SK-N-MC (cell line): Measurements from ENCODE around the gene FEM1B.

Experiments used
- DNase-seq: peaks from one replicate; pipeline ENCODE4 v3.0.0-alpha.2; 2011; ENCODE audit warnings: low read depth, low spot score
- H3K27ac ChIP-seq: fragments of 200-600 bp; sonication (generic); 2 replicates; pipeline ENCODE4 v1.5.1; 2016; ENCODE audit warnings: mixed run types
- H3K36me3 ChIP-seq: fragments of 200-600 bp; sonication (generic); 2 replicates; pipeline ENCODE4 v1.6.1; 2017; ENCODE audit warnings: antibody characterized with exemption, low read length, mixed read lengths; ENCODE audit not compliant: insufficient read depth
- H3K4me3 ChIP-seq: fragments of 200-600 bp; sonication (generic); 2 replicates; pipeline ENCODE4 v1.5.1; 2016
- H3K9ac ChIP-seq: fragments of 200-600 bp; sonication (generic); 2 replicates; pipeline ENCODE4 v1.8.0; 2017; ENCODE audit warnings: mixed run types, mixed read lengths; ENCODE audit not compliant: insufficient read length
- H3K9me3 ChIP-seq: fragments of 200-600 bp; sonication (generic); 2 replicates; pipeline ENCODE4 v1.6.1; 2017; ENCODE audit warnings: low read depth, mild to moderate bottlenecking, antibody characterized with exemption, low read length, moderate library complexity, mixed read lengths
- EZH2 ChIP-seq: fragments of 200-600 bp; sonication (generic); IDR thresholded peaks from one replicate; pipeline ENCODE4 v1.6.1; 2017; ENCODE audit warnings: antibody characterized with exemption
- FOXP2 ChIP-seq: optimal IDR thresholded peaks from 2 replicates; pipeline ENCODE3; 2011; ENCODE audit warnings: mild to moderate bottlenecking, moderate library complexity; ENCODE audit not compliant: insufficient read depth; ENCODE audit errors: extremely low read length, control extremely low read depth
- POLR2AphosphoS5 ChIP-seq: IDR thresholded peaks from 2 replicates; pipeline ENCODE4 v1.6.1; 2012; ENCODE audit warnings: mild to moderate bottlenecking, low read depth, low read length, borderline replicate concordance

Gene FEM1B

GRCh38 chr15:68309024-68309423, 31.5 kb downstream of the FEM1B start:
- H3K36me3 ChIP-seq, result no peaks in the 10 kb centered on the region
- H3K4me3 ChIP-seq, result no peak overlapping the region
- H3K9ac ChIP-seq, result no peak overlapping the region
- no peak overlapping the region for H3K27ac ChIP-seq
- no peaks in the 10 kb centered on the region for H3K9me3 ChIP-seq
- DNase-seq, result no peak
- TF ChIP-seq FOXP2 (no peak), POLR2AphosphoS5 (no peak), EZH2 (no peak)

GRCh38 chr15:68310178-68310803, 32.7 kb downstream of the FEM1B start:
- H3K27ac ChIP-seq, result no peak overlapping the region
- H3K4me3 ChIP-seq, result no peak overlapping the region

GRCh38 chr15:68310804-68311463, 33.4 kb downstream of the FEM1B start:
- DNase-seq, result no peak
- no peak overlapping the region for H3K27ac ChIP-seq
- H3K9ac ChIP-seq, result no peak overlapping the region
- TF ChIP-seq FOXP2, result no peak
- TF ChIP-seq EZH2, result no peak
- no peak for TF ChIP-seq POLR2AphosphoS5
- H3K9me3 ChIP-seq, result no peaks in the 10 kb centered on the region
- no peak overlapping the region for H3K4me3 ChIP-seq
- H3K36me3 ChIP-seq, result no peaks in the 10 kb centered on the region

More at GRCh38 chr15:68310178-68310803, 32.7 kb downstream of the FEM1B start:
- TF ChIP-seq EZH2 (no peak), FOXP2 (no peak), POLR2AphosphoS5 (no peak)
- Histone ChIP-seq H3K36me3 (no peaks in the 10 kb centered on the region), H3K9ac (no peak overlapping the region), H3K9me3 (no peaks in the 10 kb centered on the region)
- no peak for DNase-seq

GRCh38 chr15:68311464-68311835, 33.9 kb downstream of the FEM1B start:
- H3K36me3 ChIP-seq, result no peaks in the 10 kb centered on the region
- no peak overlapping the region for H3K27ac ChIP-seq
- TF ChIP-seq EZH2 (no peak), FOXP2 (no peak), POLR2AphosphoS5 (no peak)
- DNase-seq, result no peak
- no peak overlapping the region for H3K4me3 ChIP-seq
- H3K9ac ChIP-seq, result no peak overlapping the region
- H3K9me3 ChIP-seq, result no peaks in the 10 kb centered on the region

- Histone ChIP-seq H3K36me3 (no peaks in the 10 kb centered on the region), H3K9me3 (no peaks in the 10 kb centered on the region), H3K4me3 (no peak overlapping the region), H3K27ac (no peak overlapping the region), H3K9ac (no peak overlapping the region)
- DNase-seq, result no peak
- TF ChIP-seq FOXP2, result no peak
- TF ChIP-seq EZH2, result no peak
- TF ChIP-seq POLR2AphosphoS5, result no peak
Measured at GRCh38 chr15:68311859-68312557, 34.5 kb downstream of the FEM1B start.

- TF ChIP-seq EZH2 (no peak), POLR2AphosphoS5 (no peak), FOXP2 (no peak)
- Histone ChIP-seq H3K36me3 (no peaks in the 10 kb centered on the region), H3K9ac (no peak overlapping the region), H3K27ac (no peak overlapping the region), H3K4me3 (no peak overlapping the region), H3K9me3 (no peaks in the 10 kb centered on the region)
- DNase-seq, result no peak
Measured at GRCh38 chr15:68312701-68313204, 35.2 kb downstream of the FEM1B start.

GRCh38 chr15:68313501-68314410, 36.2 kb downstream of the FEM1B start:
- Histone ChIP-seq H3K9ac (no peak overlapping the region), H3K27ac (no peak overlapping the region), H3K9me3 (no peaks in the 10 kb centered on the region), H3K36me3 (no peaks in the 10 kb centered on the region), H3K4me3 (no peak overlapping the region)
- no peak for TF ChIP-seq POLR2AphosphoS5
- no peak for TF ChIP-seq EZH2
- no peak for TF ChIP-seq FOXP2
- DNase-seq, result no peak

- Histone ChIP-seq H3K27ac (no peak overlapping the region), H3K4me3 (no peak overlapping the region), H3K9ac (no peak overlapping the region), H3K9me3 (no peaks in the 10 kb centered on the region), H3K36me3 (no peaks in the 10 kb centered on the region)
- TF ChIP-seq FOXP2 (no peak), EZH2 (no peak)
- DNase-seq, result no peak
Measured at GRCh38 chr15:68314563-68314962, 37.0 kb downstream of the FEM1B start.
